ENCODE data around the gene PTPRM. TPM values are rescaled to one million over a fixed set of nuclear protein-coding genes. Genes with fewer than 3 reads are reported as not detected.

PTPRM gene
- polyA plus RNA-seq, 1 of the 3 experiments (the other 2 are of a cell fraction), result 16.0 TPM

DNA sequence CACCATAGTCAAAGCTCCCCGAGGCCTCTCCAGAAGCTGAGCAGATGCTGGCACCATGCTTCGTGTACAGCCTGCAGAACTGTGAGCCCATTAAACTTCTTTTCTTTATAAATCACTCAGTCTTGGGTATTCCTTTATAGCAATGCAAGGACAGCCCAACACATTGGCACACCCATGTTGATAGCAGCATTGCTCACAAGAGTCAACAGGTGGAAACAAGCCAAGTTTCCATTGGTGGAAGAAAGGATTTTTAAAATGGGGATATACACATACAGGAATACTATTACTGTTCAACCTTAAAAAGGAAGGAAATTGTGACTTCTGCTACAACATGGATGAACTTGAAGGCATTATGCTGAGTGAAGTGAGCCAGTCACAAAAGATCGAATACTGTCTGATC is 855.3 kb downstream of the PTPRM start:
- WGBS (ENCODE audit: low lambda C conversion rate), result 72% methylated on average over 3 of the region's 3 CpGs
- DNase-seq, result no peak
- Histone ChIP-seq H3K27ac (ENCODE audit: low read depth in 2 of 2, low read length in 1 of 2) (no peak overlapping the region), H3K4me1 (ENCODE audit: control insufficient read depth in 1 of 2, insufficient read depth in 2 of 2, low read depth in 1 of 2, low read length in 1 of 2) (peaks cover 0 to 22% of the 10 kb centered on the region in 2 experiments; a peak in 2 of 4 replicates), H3K79me2 (ENCODE audit: insufficient read depth) (no peaks in the 10 kb centered on the region), H2AFZ (ENCODE audit: low read depth) (no peak overlapping the region), H3K4me2 (no peak overlapping the region), H3K9ac (no peak overlapping the region), H3K36me3 (replicated peaks in 1 of 2; ENCODE audit: control insufficient read depth in 1 of 2, insufficient read depth in 2 of 2, low read length in 1 of 2) (no peaks in the 10 kb centered on the region), H3K9me3 (no peaks in the 10 kb centered on the region), H3K4me3 (ENCODE audit: low read depth in 2 of 2, low read length in 1 of 2) (no peak overlapping the region), H3F3A (replicated peaks; ENCODE audit: insufficient read depth) (no peaks in the 10 kb centered on the region), H3K27me3 (ENCODE audit: insufficient read depth) (no peaks in the 10 kb centered on the region), H3K9me2 (no peaks in the 10 kb centered on the region), H4K20me1 (ENCODE audit: insufficient read depth) (no peaks in the 10 kb centered on the region)
- ChIA-PET POLR2A (no interaction called here), CTCF (no interaction called here)
- TF ChIP-seq, protein P1, sequence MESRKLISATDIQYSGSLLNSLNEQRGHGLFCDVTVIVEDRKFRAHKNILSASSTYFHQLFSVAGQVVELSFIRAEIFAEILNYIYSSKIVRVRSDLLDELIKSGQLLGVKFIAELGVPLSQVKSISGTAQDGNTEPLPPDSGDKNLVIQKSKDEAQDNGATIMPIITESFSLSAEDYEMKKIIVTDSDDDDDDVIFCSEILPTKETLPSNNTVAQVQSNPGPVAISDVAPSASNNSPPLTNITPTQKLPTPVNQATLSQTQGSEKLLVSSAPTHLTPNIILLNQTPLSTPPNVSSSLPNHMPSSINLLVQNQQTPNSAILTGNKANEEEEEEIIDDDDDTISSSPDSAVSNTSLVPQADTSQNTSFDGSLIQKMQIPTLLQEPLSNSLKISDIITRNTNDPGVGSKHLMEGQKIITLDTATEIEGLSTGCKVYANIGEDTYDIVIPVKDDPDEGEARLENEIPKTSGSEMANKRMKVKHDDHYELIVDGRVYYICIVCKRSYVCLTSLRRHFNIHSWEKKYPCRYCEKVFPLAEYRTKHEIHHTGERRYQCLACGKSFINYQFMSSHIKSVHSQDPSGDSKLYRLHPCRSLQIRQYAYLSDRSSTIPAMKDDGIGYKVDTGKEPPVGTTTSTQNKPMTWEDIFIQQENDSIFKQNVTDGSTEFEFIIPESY (IDR thresholded peaks at IDR 0.05; ENCODE audit: borderline replicate concordance, low read depth), result no peak
- TF ChIP-seq GABPA (IDR thresholded peaks at IDR 0.05; ENCODE audit: low read depth) (no peak), RAD21 (IDR thresholded peaks at IDR 0.05; ENCODE audit: low read length) (no peak), GATA2 (CRISPR knock-in tag; IDR thresholded peaks at IDR 0.05) (no peak), MXI1 (IDR thresholded peaks at IDR 0.05; ENCODE audit: low read depth, low read length) (no peak), TEAD4 (IDR thresholded peaks at IDR 0.05; ENCODE audit: borderline replicate concordance, insufficient read depth) (no peak)
- TF ChIP-seq, protein P2, sequence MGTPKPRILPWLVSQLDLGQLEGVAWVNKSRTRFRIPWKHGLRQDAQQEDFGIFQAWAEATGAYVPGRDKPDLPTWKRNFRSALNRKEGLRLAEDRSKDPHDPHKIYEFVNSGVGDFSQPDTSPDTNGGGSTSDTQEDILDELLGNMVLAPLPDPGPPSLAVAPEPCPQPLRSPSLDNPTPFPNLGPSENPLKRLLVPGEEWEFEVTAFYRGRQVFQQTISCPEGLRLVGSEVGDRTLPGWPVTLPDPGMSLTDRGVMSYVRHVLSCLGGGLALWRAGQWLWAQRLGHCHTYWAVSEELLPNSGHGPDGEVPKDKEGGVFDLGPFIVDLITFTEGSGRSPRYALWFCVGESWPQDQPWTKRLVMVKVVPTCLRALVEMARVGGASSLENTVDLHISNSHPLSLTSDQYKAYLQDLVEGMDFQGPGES (IDR thresholded peaks at IDR 0.05; ENCODE audit: low read depth, low read length), result no peak
- TF ChIP-seq, protein P3, sequence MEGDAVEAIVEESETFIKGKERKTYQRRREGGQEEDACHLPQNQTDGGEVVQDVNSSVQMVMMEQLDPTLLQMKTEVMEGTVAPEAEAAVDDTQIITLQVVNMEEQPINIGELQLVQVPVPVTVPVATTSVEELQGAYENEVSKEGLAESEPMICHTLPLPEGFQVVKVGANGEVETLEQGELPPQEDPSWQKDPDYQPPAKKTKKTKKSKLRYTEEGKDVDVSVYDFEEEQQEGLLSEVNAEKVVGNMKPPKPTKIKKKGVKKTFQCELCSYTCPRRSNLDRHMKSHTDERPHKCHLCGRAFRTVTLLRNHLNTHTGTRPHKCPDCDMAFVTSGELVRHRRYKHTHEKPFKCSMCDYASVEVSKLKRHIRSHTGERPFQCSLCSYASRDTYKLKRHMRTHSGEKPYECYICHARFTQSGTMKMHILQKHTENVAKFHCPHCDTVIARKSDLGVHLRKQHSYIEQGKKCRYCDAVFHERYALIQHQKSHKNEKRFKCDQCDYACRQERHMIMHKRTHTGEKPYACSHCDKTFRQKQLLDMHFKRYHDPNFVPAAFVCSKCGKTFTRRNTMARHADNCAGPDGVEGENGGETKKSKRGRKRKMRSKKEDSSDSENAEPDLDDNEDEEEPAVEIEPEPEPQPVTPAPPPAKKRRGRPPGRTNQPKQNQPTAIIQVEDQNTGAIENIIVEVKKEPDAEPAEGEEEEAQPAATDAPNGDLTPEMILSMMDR (IDR thresholded peaks at IDR 0.05), result no peak

DNA sequence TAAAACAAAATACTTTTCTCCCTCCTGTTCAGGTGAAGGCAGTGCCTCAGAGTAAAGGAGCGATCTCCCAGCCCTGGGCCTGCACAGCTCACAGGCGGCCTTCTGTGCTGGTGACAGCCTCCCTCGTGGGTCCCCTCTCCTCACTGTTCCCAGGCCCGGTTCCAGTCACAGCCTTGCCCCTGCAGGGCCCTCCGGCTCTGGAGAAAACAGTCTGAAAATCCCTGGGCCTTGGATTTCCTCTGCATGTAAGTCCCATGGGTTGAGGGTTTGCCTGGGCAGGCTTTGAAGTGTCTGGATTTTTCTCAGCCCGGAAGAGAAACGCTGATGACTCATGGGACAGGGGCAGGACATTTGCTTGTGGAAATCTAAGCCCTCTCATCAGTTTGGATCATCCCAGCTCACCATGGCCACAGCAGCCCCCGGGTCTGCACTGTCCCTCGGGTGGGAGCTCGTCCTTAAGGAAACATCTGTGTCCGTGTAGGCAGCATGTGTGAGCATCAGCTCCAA is 856.0 kb downstream of the PTPRM start:
- Histone ChIP-seq H2AFZ (ENCODE audit: low read depth) (peak overlapping the region; percentile 83; the same call in 1 of the 2 replicates), H3K4me3 (ENCODE audit: low read depth in 2 of 2, low read length in 1 of 2) (no peak overlapping the region), H3K9me2 (no peaks in the 10 kb centered on the region), H3K79me2 (ENCODE audit: insufficient read depth) (no peaks in the 10 kb centered on the region), H3F3A (replicated peaks; ENCODE audit: insufficient read depth) (no peaks in the 10 kb centered on the region), H3K4me1 (ENCODE audit: control insufficient read depth in 1 of 2, insufficient read depth in 2 of 2, low read depth in 1 of 2, low read length in 1 of 2) (peaks cover 0 to 22% of the 10 kb centered on the region in 2 experiments; a peak in 2 of 4 replicates), H3K9ac (no peak overlapping the region), H4K20me1 (ENCODE audit: insufficient read depth) (no peaks in the 10 kb centered on the region), H3K36me3 (replicated peaks in 1 of 2; ENCODE audit: control insufficient read depth in 1 of 2, insufficient read depth in 2 of 2, low read length in 1 of 2) (no peaks in the 10 kb centered on the region), H3K9me3 (no peaks in the 10 kb centered on the region), H3K27ac (ENCODE audit: low read depth in 2 of 2, low read length in 1 of 2) (no peak overlapping the region), H3K27me3 (ENCODE audit: insufficient read depth) (no peaks in the 10 kb centered on the region), H3K4me2 (no peak overlapping the region)
- ChIA-PET CTCF (interaction anchor here (1.3 kb wide), 1 partner anchor 55 kb away, joined by 3 read pairs; no protein-coding TSS in a partner anchor), POLR2A (no interaction called here)
- whole genome bisulfite sequencing (ENCODE audit: low lambda C conversion rate), result 54% methylated on average over 10 of the region's 11 CpGs
- TF ChIP-seq NRF1 (IDR thresholded peaks at IDR 0.05; ENCODE audit: low read depth, low read length) (no peak), RCOR1 (IDR thresholded peaks at IDR 0.05; ENCODE audit: low read length) (no peak), ELF1 (IDR thresholded peaks at IDR 0.05) (peak; percentile 28; the same call in 1 of the 2 replicates), FOSL2 (IDR thresholded peaks at IDR 0.05; ENCODE audit: borderline replicate concordance, low read depth) (no peak)
- DNase-seq, result no peak
